Measurements from ENCODE around the gene CYB5D1. TPM values are rescaled to one million over a fixed set of nuclear protein-coding genes. Genes with fewer than 3 reads are reported as not detected.

The CYB5D1 gene
- total and polyA plus RNA-seq, 2 of the 8 experiments (the other 6 are each of a cell fraction or from before 2014, with no cell fraction given) = 11.0 to 18.0 TPM

DNA sequence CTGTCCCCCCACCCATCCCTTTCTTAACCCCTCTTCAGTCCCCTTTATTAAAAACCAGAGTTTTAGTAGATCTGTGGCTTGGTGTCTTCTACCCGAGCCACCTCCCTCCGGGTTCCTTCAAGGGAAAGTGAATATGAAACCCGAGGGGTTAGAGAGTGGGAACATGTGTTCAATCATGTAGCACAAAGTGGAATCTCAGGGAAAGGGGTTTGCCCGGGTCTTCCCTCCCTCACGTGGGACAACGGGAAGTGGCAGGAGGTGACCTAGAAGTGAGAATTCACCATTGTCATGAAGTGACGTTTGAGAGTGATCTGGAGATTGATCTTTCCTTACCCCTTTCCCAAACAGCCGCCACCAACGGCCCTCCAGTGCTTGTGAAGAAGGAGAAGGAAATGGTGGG is 53.3 kb downstream of the CYB5D1 start:
- no peak overlapping the region for H3K14ac ChIP-seq (ENCODE audit: insufficient read length)
- H3K79me1 ChIP-seq (ENCODE audit: low read depth, low read length) = no peaks in the 10 kb centered on the region
- ChIA-PET CTCF (ENCODE audit: partially characterized antibody) (interaction anchor here (0.8 to 6.0 kb wide), 10 partner anchors 10 to 226 kb away, joined by 3 to 57 read pairs (median 6); partner anchors contain the start of gene CHD3), POLR2A (ENCODE audit: partially characterized antibody) (interaction anchor here (0.9 to 1.1 kb wide), 2 partner anchors 8 to 33 kb away, joined by 3 read pairs; no protein-coding TSS in a partner anchor)
- peaks cover 0 to 6% (median 3%) of the 10 kb centered on the region in 4 experiments; a peak in 5 of 7 replicates for H3K4me1 ChIP-seq (replicated peaks in 1 of 4; ENCODE audit: control insufficient read depth in 3 of 4, insufficient read depth in 4 of 4, low read length in 3 of 4)
- 84% methylated on average over 9 of the region's 9 CpGs; no CpG with 5 or more reads in 1 of the 2 experiments for WGBS, 2 experiments (ENCODE audit: extremely low coverage in 1 of 2, insufficient coverage in 1 of 2, insufficient read length in 1 of 2, insufficient replicate concordance in 2 of 2, low coverage in 1 of 2, low lambda C conversion rate in 2 of 2, missing lambda C conversion rate in 1 of 2)
- H3K23me2 ChIP-seq (ENCODE audit: low read depth, low read length) = peaks cover 7% of the 10 kb centered on the region
- no peak overlapping the region for H2BK12ac ChIP-seq (ENCODE audit: low read depth, low read length)
- FAIRE-seq (no peak), DNase-seq (ENCODE audit: low read depth in 1 of 2, low spot score in 2 of 2) (no peak)
- no peaks in the 10 kb centered on the region for H3K79me2 ChIP-seq (ENCODE audit: control insufficient read depth in 1 of 2, insufficient read depth in 2 of 2, low read length in 2 of 2)
- H4K5ac ChIP-seq (ENCODE audit: insufficient read length, low read depth, low read length) = no peak overlapping the region
- no peak overlapping the region; the same call in 1 of the 2 replicates for H4K8ac ChIP-seq (ENCODE audit: extremely low read depth, insufficient read depth, low read length)
- H2AFZ ChIP-seq (ENCODE audit: low read length) = no peak overlapping the region
- no peak overlapping the region for H3K23ac ChIP-seq (ENCODE audit: insufficient read length)
- peaks cover 0 to 3% (median 1%) of the 10 kb centered on the region in 4 experiments; a peak in 4 of 8 replicates for H3K36me3 ChIP-seq (ENCODE audit: control insufficient read depth in 2 of 4, insufficient read depth in 4 of 4, low read length in 3 of 4)
- peaks cover 0 to 2% of the 10 kb centered on the region in 2 experiments for H4K20me1 ChIP-seq (replicated peaks in 1 of 2; ENCODE audit: control insufficient read depth in 1 of 2, insufficient read depth in 2 of 2, low read length in 2 of 2)
- H3K27ac ChIP-seq (ENCODE audit: low read depth, low read length) = no peak overlapping the region
- H2AK5ac ChIP-seq (ENCODE audit: low read depth, low read length) = no peak overlapping the region
- no peak overlapping the region for H2BK5ac ChIP-seq (ENCODE audit: low read depth, low read length)
- no peak overlapping the region for H2BK15ac ChIP-seq (ENCODE audit: low read length)
- no peak overlapping the region for H3K18ac ChIP-seq (ENCODE audit: extremely low read depth, low read length)
- no peak overlapping the region for H3K4ac ChIP-seq (replicated peaks; ENCODE audit: insufficient read length, low read depth, low read length)
- no peak overlapping the region for H2BK120ac ChIP-seq (replicated peaks; ENCODE audit: low read depth, low read length)
- no peak overlapping the region for H3K56ac ChIP-seq (replicated peaks; ENCODE audit: insufficient read length, low read depth, low read length)
- H3K9ac ChIP-seq (replicated peaks in 1 of 4; ENCODE audit: extremely low read depth in 1 of 4, low read depth in 3 of 4, low read length in 3 of 4) = no peak overlapping the region
- H3K4me2 ChIP-seq (ENCODE audit: insufficient read depth in 1 of 2, low read depth in 2 of 2, low read length in 2 of 2) = no peak overlapping the region
- no peak overlapping the region for H3K4me3 ChIP-seq (ENCODE audit: extremely low read depth in 1 of 4, insufficient read depth in 2 of 4, low read depth in 3 of 4, low read length in 4 of 4)
- H3K27me3 ChIP-seq (replicated peaks in 1 of 4; ENCODE audit: control insufficient read depth in 3 of 4, extremely low read depth in 1 of 4, insufficient read depth in 3 of 4, low read length in 3 of 4) = peaks cover 0 to 12% (median 9%) of the 10 kb centered on the region in 4 experiments; a peak in 6 of 7 replicates
- H3K9me3 ChIP-seq (ENCODE audit: insufficient read depth in 2 of 2, low read depth in 1 of 2, low read length in 1 of 2) = no peaks in the 10 kb centered on the region
- H4K91ac ChIP-seq (replicated peaks; ENCODE audit: insufficient read length, low read length) = no peak overlapping the region
- no peak overlapping the region for H2BK20ac ChIP-seq (ENCODE audit: low read length)
- TF ChIP-seq TBP (IDR thresholded peaks at IDR 0.05; ENCODE audit: low read depth, low read length) = no peak
- TF ChIP-seq SP2 (IDR thresholded peaks at IDR 0.05; ENCODE audit: low read length) = no peak
- no peak for TF ChIP-seq USF2 (IDR thresholded peaks at IDR 0.05; ENCODE audit: low read length)
- no peak for TF ChIP-seq RBBP5 (IDR thresholded peaks at IDR 0.05; ENCODE audit: borderline replicate concordance, low read depth, low read length)
- TF ChIP-seq GTF2F1 (IDR thresholded peaks at IDR 0.05; ENCODE audit: borderline replicate concordance, low read depth, low read length) = no peak
- no peak for TF ChIP-seq CBX8 (IDR thresholded peaks at IDR 0.05; ENCODE audit: borderline replicate concordance, low read depth, low read length)
- no peak for TF ChIP-seq NRF1 (IDR thresholded peaks at IDR 0.05; ENCODE audit: low read depth, low read length)
- no peak for TF ChIP-seq SIX5 (IDR thresholded peaks at IDR 0.05; ENCODE audit: low read depth, low read length)
- no peak for TF ChIP-seq SP1 (IDR thresholded peaks at IDR 0.05; ENCODE audit: low read depth, low read length)
- TF ChIP-seq SP4 (IDR thresholded peaks at IDR 0.05; ENCODE audit: low read length) = no peak
- TF ChIP-seq, protein P1, sequence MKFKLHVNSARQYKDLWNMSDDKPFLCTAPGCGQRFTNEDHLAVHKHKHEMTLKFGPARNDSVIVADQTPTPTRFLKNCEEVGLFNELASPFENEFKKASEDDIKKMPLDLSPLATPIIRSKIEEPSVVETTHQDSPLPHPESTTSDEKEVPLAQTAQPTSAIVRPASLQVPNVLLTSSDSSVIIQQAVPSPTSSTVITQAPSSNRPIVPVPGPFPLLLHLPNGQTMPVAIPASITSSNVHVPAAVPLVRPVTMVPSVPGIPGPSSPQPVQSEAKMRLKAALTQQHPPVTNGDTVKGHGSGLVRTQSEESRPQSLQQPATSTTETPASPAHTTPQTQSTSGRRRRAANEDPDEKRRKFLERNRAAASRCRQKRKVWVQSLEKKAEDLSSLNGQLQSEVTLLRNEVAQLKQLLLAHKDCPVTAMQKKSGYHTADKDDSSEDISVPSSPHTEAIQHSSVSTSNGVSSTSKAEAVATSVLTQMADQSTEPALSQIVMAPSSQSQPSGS (IDR thresholded peaks at IDR 0.05; ENCODE audit: low read length) = no peak
- no peak for TF ChIP-seq JUN (IDR thresholded peaks at IDR 0.05; ENCODE audit: low read depth, low read length)

All from H1 (cell line).